22Rv1 (cell line): Measurements from ENCODE around the gene PLAAT4.

Source experiments
- H3K27ac ChIP-seq: fragments of 450-650 bp; 2 replicates; pipeline ENCODE4 v1.5.1; 2017
- ZFX ChIP-seq: fragments of 450-650 bp; IDR thresholded peaks from 2 replicates; pipeline ENCODE4 v1.6.1; 2017; ENCODE audit warnings: antibody characterized with exemption, borderline replicate concordance
- TF ChIP-seq, protein P1 (sequence below): fragments of 450-650 bp; IDR thresholded peaks from 2 replicates; pipeline ENCODE4 v1.5.1; 2017; ENCODE audit warnings: mild to moderate bottlenecking

The PLAAT4 gene

DNA sequence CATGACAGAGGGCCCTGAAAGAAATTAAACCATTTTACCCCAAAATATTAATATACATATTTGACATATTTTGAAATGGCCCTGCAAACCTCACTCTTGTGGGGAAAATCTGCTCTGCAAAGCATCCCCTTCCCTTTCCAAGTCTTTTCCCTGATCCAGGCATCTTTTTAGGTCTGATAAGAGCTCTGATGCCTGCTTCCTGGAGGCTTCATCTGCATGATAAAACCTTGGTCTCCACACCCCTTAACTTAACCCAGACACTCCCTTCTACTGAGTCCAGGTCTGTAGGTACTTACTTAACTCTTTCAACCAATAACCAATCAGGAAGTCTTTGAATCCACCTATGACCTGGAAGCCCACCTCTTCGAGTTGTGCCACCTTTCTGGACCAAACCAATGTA, 32.6 kb upstream of the PLAAT4 start:
- no peak for TF ChIP-seq ZFX
- TF ChIP-seq, protein P1, sequence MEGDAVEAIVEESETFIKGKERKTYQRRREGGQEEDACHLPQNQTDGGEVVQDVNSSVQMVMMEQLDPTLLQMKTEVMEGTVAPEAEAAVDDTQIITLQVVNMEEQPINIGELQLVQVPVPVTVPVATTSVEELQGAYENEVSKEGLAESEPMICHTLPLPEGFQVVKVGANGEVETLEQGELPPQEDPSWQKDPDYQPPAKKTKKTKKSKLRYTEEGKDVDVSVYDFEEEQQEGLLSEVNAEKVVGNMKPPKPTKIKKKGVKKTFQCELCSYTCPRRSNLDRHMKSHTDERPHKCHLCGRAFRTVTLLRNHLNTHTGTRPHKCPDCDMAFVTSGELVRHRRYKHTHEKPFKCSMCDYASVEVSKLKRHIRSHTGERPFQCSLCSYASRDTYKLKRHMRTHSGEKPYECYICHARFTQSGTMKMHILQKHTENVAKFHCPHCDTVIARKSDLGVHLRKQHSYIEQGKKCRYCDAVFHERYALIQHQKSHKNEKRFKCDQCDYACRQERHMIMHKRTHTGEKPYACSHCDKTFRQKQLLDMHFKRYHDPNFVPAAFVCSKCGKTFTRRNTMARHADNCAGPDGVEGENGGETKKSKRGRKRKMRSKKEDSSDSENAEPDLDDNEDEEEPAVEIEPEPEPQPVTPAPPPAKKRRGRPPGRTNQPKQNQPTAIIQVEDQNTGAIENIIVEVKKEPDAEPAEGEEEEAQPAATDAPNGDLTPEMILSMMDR, result no peak
- H3K27ac ChIP-seq, result no peak overlapping the region

- TF ChIP-seq ZFX, result no peak
- TF ChIP-seq, protein P1, result no peak
- no peak overlapping the region for H3K27ac ChIP-seq
Measured at GRCh38 chr11:63504933-63505586, 31.5 kb upstream of the PLAAT4 start.

GRCh38 chr11:63505857-63506528, 30.6 kb upstream of the PLAAT4 start, which contains the start of gene LGALS12:
TSS of gene LGALS12 (plus strand) at chr11:63506084. CDS start at chr11:63506459, 375 bp downstream.
- no peak for TF ChIP-seq ZFX
- TF ChIP-seq, protein P1, result no peak
- no peak within 1 kb of the TSS for H3K27ac ChIP-seq

- no peak overlapping the region for H3K27ac ChIP-seq
- TF ChIP-seq, protein P1, result no peak
- no peak for TF ChIP-seq ZFX
Measured at GRCh38 chr11:63506876-63507275, 29.7 kb upstream of the PLAAT4 start.

DNA sequence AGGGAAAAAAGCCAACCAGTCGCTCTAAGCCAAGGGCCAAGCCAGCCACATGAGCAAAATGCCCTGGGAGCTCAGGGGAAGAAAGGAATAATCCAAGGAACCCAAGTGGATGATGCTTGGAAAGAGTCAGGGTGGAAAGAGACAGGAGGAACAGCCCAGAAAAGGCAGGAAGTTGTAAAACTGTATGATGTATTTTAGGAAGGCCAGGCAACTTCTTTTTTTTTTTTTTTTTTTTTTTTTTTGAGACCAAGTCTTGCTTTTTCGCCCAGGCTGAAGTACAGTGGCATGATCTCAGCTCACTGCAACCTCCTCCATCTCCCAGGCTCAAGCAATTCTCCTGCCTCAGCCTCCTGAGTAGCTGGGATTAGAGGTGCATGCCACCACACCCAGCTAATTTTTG, 29.1 kb upstream of the PLAAT4 start:
- TF ChIP-seq, protein P1, result no peak
- no peak for TF ChIP-seq ZFX
- no peak overlapping the region for H3K27ac ChIP-seq

- H3K27ac ChIP-seq, result no peak overlapping the region
Measured at GRCh38 chr11:63508009-63508408, 28.6 kb upstream of the PLAAT4 start.

More at GRCh38 chr11:63508009-63508408, 28.6 kb upstream of the PLAAT4 start:
- TF ChIP-seq, protein P1, result no peak
- TF ChIP-seq ZFX, result no peak
